Keratinocyte (primary cell): ENCODE data around the gene TOMM20.

ENCODE experiments used
- CTCF ChIP-seq, 3 experiments: IDR thresholded peaks in 1 of 3; conservative IDR thresholded peaks in 1 of 3; optimal IDR thresholded peaks in 1 of 3; 2 replicates in 2 of 3; 3 replicates in 1 of 3; pipeline versions ENCODE3 to v1.5.1; 2011; ENCODE audit warnings: low read length in 3 of 3, mild to moderate bottlenecking in 3 of 3, moderate library complexity in 2 of 3, control low read depth in 1 of 3, inconsistent platforms in 1 of 3; ENCODE audit not compliant: insufficient read depth in 2 of 3; ENCODE audit errors: extremely low read depth in 1 of 3
- EZH2 ChIP-seq: IDR thresholded peaks from one replicate; pipeline ENCODE4 v1.6.1; 2012; ENCODE audit warnings: inconsistent platforms, mild to moderate bottlenecking, low read length, moderate library complexity

DNA sequence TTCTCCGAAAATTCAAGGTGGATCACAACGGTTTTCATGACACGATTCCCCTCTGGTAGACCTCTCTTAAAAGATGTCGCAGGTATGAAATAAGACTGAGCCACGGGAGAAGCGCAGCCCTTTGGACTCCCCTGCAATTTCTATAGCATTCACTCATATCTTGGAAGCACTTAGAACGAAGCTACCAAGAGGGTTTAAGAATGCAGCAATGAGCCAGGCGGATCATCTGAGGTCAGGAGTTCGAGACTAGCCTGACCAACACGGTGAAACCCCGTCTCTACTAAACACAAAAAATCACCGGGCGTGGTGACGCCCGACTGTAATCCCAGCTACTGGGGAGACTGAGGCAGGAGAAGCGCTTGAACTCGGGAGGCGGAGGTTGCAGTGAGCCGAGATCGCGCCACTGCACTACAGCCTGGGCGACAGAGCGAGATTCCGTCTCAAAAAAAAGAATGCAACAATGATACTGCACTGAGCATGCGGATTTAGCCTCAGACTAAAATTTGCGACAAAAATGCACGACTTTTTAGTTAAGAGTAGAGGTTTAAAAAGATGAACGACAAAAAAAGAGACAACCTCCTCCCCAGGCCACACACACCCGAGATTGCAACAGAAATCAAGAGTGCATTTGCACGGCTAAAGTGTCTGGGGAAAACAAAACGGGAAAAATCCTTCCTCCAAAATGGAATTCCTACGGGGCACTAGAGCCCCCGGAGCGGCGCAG is 743 bp downstream of the TOMM20 start:
- TF ChIP-seq CTCF (optimal IDR thresholded peaks at IDR 0.05 in 1 of 3, IDR thresholded peaks at IDR 0.05 in 1 of 3, conservative IDR thresholded peaks at IDR 0.05 in 1 of 3; ENCODE audit: extremely low read depth in 1 of 3, insufficient read depth in 2 of 3, low read length in 3 of 3) = no peak
- TF ChIP-seq EZH2 = no peak
